GOT3 (cell line): Measurements from ENCODE around the gene HMGN5.

ENCODE experiments used
- DNase-seq: peaks from one replicate; lab custom pipeline; 2025; ENCODE audit warnings: mixed read lengths; lab: John Stamatoyannopoulos, UW

The HMGN5 gene

DNA sequence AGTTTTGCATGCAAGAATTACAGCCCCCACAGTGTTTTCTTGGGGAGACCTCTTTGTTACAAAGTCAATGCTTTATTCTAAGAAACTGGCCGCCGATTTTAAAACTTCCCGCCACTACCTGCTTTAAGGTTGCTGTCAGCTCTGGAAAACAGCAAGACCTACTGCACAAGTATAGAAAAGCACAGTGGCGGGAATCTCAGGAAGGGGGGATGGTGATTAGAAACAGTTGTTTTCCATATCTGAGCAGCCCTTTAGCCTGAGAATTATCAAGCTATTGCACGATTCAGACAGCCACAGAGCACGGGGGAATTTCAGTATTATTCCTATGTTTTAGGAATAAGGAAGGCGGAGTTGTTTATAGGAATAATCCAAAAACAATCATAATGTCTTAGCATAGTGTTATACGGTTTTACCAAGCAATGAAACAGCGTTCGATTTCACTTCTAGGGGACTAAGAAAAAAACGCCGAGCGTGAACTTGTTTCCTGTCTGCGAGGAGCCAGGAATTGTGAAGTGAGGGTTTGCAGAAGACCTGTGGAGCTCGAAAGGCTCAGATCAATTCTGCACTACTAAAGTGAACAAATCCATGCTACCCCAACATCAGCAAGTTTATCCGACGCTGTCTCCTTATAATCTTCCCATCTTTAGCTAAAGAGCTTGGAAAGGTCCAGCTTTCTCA is 81.3 kb downstream of the HMGN5 start:
- no peak for DNase-seq

DNA sequence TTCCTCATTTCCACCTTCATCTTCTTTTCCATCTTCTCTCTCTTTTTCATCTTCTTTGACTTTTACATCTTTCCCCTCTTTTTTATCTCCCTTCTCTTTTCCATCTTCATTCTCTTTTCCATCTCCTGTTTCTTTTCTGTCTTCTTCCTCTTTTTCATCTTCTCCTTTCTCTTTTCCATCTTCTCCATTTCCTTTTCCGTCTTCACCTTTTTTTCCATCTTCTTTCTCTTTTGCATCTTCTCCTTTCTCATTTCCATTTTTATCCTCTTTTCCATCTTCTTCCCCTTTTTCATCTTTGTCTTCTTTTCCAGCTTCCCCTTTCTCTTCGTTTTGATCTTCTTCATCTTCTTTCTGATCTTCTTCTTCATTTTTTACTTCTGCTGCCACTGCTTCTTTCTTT is 87.0 kb downstream of the HMGN5 start:
- DNase-seq = no peak

DNA sequence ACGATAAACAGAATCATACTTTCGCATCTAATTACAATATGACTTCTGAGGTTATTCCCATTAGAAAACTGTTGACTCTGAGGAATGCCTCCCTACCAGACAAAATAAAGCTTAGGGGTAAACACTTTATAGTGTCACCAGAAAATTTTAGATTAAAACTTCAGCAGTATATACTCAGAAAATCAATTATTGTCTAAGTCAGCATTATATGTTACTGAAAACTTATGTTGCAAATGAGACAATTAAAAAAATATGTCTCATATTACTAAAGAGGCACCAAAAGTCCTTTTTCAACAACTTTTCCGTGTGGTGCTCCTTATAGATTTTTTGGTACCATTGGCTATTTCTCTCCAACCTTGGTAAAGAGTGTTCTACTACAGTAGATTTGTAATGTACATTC is 91.4 kb downstream of the HMGN5 start:
- DNase-seq = no peak

DNA sequence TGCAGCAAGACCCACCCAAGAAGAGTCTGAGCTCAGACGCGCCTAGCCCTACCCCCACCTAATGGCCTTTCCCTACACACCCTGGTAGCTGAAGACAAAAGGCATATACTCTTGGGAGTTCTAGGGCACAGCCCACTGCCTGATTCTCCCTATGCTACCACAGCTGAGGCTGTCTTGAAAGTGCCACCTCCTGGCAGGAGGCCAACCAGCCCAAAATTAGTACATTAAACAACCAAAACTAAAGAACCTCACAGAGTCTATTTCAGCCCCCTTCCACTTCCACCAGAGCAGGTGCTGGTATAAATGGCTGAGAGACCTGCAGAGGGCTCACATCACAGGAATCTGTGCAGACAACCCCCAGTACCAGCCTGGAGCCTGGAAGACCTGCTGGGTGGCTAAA is 119.1 kb downstream of the HMGN5 start:
- DNase-seq = no peak
